ENCODE data around the gene FAN1. TPM values are rescaled to one million over a fixed set of nuclear protein-coding genes. Genes with fewer than 3 reads are reported as not detected.

The FAN1 gene
- total and polyA plus RNA-seq, 2 of the 13 experiments (the other 11 are each of a cell fraction or from before 2014, with no cell fraction given) = 10.8 to 20.1 TPM

DNA sequence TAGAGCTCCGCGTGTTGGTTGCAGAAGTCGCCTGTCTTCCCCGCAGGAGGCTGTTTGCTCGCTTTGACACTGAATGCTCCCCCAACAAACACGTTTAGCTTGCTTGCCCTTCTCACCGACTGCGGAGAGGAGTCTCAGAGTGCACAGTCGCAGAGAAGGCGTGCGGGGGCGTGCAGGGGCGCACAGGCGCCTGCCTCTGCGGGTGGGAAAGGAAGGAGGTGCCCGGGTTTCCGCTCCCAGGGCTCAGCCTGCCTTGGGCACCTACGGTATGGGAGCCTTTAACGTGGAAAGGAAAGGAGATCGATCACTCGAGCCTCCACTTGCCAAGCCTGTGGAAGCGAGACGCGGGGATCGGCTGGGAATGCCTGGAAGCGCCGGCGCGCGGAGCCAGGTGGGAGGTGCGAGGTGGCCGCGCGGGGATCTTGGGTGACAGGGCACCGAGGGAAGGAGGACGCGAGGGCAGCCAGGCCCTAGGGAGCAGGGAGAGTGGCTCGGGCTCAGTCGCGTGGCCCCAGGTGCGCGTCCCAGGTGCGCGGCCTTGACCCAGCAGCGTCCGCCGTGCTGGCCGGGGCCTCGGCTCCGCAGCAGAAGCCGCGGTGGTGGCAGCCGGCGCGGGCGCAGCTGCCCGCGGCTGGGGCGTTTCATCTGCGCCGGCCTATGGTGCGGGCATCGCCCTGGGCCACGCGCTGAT, at the start of gene FAN1 (continued):
- TF ChIP-seq, protein P1, sequence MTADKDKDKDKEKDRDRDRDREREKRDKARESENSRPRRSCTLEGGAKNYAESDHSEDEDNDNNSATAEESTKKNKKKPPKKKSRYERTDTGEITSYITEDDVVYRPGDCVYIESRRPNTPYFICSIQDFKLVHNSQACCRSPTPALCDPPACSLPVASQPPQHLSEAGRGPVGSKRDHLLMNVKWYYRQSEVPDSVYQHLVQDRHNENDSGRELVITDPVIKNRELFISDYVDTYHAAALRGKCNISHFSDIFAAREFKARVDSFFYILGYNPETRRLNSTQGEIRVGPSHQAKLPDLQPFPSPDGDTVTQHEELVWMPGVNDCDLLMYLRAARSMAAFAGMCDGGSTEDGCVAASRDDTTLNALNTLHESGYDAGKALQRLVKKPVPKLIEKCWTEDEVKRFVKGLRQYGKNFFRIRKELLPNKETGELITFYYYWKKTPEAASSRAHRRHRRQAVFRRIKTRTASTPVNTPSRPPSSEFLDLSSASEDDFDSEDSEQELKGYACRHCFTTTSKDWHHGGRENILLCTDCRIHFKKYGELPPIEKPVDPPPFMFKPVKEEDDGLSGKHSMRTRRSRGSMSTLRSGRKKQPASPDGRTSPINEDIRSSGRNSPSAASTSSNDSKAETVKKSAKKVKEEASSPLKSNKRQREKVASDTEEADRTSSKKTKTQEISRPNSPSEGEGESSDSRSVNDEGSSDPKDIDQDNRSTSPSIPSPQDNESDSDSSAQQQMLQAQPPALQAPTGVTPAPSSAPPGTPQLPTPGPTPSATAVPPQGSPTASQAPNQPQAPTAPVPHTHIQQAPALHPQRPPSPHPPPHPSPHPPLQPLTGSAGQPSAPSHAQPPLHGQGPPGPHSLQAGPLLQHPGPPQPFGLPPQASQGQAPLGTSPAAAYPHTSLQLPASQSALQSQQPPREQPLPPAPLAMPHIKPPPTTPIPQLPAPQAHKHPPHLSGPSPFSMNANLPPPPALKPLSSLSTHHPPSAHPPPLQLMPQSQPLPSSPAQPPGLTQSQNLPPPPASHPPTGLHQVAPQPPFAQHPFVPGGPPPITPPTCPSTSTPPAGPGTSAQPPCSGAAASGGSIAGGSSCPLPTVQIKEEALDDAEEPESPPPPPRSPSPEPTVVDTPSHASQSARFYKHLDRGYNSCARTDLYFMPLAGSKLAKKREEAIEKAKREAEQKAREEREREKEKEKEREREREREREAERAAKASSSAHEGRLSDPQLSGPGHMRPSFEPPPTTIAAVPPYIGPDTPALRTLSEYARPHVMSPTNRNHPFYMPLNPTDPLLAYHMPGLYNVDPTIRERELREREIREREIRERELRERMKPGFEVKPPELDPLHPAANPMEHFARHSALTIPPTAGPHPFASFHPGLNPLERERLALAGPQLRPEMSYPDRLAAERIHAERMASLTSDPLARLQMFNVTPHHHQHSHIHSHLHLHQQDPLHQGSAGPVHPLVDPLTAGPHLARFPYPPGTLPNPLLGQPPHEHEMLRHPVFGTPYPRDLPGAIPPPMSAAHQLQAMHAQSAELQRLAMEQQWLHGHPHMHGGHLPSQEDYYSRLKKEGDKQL (CRISPR knock-in tag; IDR thresholded peaks at IDR 0.05; ENCODE audit: low read depth) = peak; percentile 39; the same call in 1 of the 2 replicates
- TF ChIP-seq, protein P2, sequence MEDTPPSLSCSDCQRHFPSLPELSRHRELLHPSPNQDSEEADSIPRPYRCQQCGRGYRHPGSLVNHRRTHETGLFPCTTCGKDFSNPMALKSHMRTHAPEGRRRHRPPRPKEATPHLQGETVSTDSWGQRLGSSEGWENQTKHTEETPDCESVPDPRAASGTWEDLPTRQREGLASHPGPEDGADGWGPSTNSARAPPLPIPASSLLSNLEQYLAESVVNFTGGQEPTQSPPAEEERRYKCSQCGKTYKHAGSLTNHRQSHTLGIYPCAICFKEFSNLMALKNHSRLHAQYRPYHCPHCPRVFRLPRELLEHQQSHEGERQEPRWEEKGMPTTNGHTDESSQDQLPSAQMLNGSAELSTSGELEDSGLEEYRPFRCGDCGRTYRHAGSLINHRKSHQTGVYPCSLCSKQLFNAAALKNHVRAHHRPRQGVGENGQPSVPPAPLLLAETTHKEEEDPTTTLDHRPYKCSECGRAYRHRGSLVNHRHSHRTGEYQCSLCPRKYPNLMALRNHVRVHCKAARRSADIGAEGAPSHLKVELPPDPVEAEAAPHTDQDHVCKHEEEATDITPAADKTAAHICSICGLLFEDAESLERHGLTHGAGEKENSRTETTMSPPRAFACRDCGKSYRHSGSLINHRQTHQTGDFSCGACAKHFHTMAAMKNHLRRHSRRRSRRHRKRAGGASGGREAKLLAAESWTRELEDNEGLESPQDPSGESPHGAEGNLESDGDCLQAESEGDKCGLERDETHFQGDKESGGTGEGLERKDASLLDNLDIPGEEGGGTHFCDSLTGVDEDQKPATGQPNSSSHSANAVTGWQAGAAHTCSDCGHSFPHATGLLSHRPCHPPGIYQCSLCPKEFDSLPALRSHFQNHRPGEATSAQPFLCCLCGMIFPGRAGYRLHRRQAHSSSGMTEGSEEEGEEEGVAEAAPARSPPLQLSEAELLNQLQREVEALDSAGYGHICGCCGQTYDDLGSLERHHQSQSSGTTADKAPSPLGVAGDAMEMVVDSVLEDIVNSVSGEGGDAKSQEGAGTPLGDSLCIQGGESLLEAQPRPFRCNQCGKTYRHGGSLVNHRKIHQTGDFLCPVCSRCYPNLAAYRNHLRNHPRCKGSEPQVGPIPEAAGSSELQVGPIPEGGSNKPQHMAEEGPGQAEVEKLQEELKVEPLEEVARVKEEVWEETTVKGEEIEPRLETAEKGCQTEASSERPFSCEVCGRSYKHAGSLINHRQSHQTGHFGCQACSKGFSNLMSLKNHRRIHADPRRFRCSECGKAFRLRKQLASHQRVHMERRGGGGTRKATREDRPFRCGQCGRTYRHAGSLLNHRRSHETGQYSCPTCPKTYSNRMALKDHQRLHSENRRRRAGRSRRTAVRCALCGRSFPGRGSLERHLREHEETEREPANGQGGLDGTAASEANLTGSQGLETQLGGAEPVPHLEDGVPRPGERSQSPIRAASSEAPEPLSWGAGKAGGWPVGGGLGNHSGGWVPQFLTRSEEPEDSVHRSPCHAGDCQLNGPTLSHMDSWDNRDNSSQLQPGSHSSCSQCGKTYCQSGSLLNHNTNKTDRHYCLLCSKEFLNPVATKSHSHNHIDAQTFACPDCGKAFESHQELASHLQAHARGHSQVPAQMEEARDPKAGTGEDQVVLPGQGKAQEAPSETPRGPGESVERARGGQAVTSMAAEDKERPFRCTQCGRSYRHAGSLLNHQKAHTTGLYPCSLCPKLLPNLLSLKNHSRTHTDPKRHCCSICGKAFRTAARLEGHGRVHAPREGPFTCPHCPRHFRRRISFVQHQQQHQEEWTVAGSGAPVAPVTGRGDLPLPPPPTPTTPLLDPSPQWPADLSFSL (CRISPR knock-in tag; IDR thresholded peaks at IDR 0.05) = no peak
- TF ChIP-seq ATF7 (IDR thresholded peaks at IDR 0.05) (no peak), ATF7 (CRISPR knock-in tag; IDR thresholded peaks at IDR 0.05) (0 out of 2 replicates have a peak, but pooled peaks have one; percentile 59), TCF7 (IDR thresholded peaks at IDR 0.05; ENCODE audit: low read depth) (no peak), ZNF607 (CRISPR knock-in tag; IDR thresholded peaks at IDR 0.05; ENCODE audit: borderline replicate concordance) (peak; percentile 72; the same call in 1 of the 2 replicates), SP1 (IDR thresholded peaks at IDR 0.05) (no peak), SP1 (CRISPR knock-in tag; IDR thresholded peaks at IDR 0.05) (peak; percentile 61; the same call in 1 of the 2 replicates), ZSCAN31 (CRISPR knock-in tag; IDR thresholded peaks at IDR 0.05; ENCODE audit: low read depth) (peak; percentile 71)
- TF ChIP-seq, protein P3, sequence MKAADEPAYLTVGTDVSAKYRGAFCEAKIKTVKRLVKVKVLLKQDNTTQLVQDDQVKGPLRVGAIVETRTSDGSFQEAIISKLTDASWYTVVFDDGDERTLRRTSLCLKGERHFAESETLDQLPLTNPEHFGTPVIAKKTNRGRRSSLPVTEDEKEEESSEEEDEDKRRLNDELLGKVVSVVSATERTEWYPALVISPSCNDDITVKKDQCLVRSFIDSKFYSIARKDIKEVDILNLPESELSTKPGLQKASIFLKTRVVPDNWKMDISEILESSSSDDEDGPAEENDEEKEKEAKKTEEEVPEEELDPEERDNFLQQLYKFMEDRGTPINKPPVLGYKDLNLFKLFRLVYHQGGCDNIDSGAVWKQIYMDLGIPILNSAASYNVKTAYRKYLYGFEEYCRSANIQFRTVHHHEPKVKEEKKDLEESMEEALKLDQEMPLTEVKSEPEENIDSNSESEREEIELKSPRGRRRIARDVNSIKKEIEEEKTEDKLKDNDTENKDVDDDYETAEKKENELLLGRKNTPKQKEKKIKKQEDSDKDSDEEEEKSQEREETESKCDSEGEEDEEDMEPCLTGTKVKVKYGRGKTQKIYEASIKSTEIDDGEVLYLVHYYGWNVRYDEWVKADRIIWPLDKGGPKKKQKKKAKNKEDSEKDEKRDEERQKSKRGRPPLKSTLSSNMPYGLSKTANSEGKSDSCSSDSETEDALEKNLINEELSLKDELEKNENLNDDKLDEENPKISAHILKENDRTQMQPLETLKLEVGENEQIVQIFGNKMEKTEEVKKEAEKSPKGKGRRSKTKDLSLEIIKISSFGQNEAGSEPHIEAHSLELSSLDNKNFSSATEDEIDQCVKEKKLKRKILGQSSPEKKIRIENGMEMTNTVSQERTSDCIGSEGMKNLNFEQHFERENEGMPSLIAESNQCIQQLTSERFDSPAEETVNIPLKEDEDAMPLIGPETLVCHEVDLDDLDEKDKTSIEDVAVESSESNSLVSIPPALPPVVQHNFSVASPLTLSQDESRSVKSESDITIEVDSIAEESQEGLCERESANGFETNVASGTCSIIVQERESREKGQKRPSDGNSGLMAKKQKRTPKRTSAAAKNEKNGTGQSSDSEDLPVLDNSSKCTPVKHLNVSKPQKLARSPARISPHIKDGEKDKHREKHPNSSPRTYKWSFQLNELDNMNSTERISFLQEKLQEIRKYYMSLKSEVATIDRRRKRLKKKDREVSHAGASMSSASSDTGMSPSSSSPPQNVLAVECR (CRISPR knock-in tag; IDR thresholded peaks at IDR 0.05; ENCODE audit: borderline replicate concordance) = peak; percentile 95
- TF ChIP-seq, protein P4, sequence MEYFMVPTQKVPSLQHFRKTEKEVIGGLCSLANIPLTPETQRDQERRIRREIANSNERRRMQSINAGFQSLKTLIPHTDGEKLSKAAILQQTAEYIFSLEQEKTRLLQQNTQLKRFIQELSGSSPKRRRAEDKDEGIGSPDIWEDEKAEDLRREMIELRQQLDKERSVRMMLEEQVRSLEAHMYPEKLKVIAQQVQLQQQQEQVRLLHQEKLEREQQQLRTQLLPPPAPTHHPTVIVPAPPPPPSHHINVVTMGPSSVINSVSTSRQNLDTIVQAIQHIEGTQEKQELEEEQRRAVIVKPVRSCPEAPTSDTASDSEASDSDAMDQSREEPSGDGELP (IDR thresholded peaks at IDR 0.05; ENCODE audit: borderline replicate concordance, low read depth) = peak; percentile 77; the same call in 1 of the 2 replicates
